ENCODE measurements around the gene RSBN1L.

- TF ChIP-seq YY1 (IDR thresholded peaks at IDR 0.05; ENCODE audit: extremely low read depth, insufficient replicate concordance, low read depth, low read length) (no peak), CTCF (IDR thresholded peaks at IDR 0.05 in 2 of 3, conservative IDR thresholded peaks at IDR 0.05 in 1 of 3; ENCODE audit: borderline replicate concordance in 1 of 3, insufficient read depth in 1 of 3, low read depth in 2 of 3, low read length in 2 of 3) (no peak), POLR2AphosphoS5 (IDR thresholded peaks at IDR 0.05; ENCODE audit: low read depth, low read length) (no peak), EZH2 (IDR thresholded peaks at IDR 0.05) (no peak), POLR2A (IDR thresholded peaks at IDR 0.05; ENCODE audit: borderline replicate concordance, extremely low read depth, insufficient read depth, insufficient read length) (no peak), CEBPB (IDR thresholded peaks at IDR 0.05; ENCODE audit: low read depth) (no peak), ZNF274 (IDR thresholded peaks at IDR 0.05; ENCODE audit: low read depth, low read length) (no peak), FOSL1 (IDR thresholded peaks at IDR 0.05; ENCODE audit: low read depth) (no peak)
These were observed 127.5 kb downstream of the RSBN1L start for GRCh38 chr7:77823787-77824186.

All from HCT116 (cell line).